Upper lobe of left lung (tissue), 4 donors: ENCODE measurements around the gene CD1D.

ENCODE experiments used
- CTCF ChIP-seq, 6 experiments: fragments of 450-650 bp in 4 of 6; fragments of 200-600 bp in 2 of 6; sonication (generic) in 2 of 6; IDR thresholded peaks; one replicate each; pipeline ENCODE4 v1.5.1; 2016 to 2019; ENCODE audit warnings: antibody characterized with exemption in 6 of 6
- EP300 ChIP-seq, 4 donors: sonication (generic); formaldehyde crosslinking; IDR thresholded peaks; one replicate each; pipeline ENCODE4 v1.5.1; 2017; ENCODE audit warnings: antibody characterized with exemption in 4 of 4, control low read depth in 2 of 4
- POLR2A ChIP-seq, 4 donors: fragments of 450-650 bp; IDR thresholded peaks; one replicate each; pipeline ENCODE4 v1.5.1; 2016 to 2017; ENCODE audit warnings: antibody characterized with exemption in 4 of 4, mild to moderate bottlenecking in 2 of 4
- POLR2AphosphoS5 ChIP-seq, 2 donors: sonication (generic); formaldehyde crosslinking; IDR thresholded peaks; one replicate each; pipeline ENCODE4 v1.5.1; 2017; ENCODE audit warnings: antibody characterized with exemption in 2 of 2

DNA sequence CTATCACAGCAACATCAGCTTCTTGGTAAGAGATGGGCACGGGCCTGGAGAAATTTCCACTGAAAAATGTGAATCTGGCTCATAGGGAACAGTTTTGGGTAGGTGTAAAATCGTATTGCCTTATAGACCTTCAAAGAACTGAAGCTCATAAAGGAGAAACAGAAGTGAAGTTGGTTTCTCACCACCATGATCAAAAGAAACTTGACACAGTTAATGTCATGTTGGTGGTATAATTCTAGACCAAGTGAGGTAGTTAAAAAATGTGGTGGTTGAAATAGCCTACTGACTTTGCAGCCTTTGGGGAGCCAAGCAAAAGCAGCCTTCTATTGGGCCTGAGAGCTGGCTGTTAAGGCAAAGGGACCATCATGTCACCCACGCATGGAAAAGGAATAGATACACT lies 8.9 kb downstream of the CD1D start:
- no peak for TF ChIP-seq CTCF (IDR thresholded peaks at IDR 0.05)
- TF ChIP-seq POLR2A (IDR thresholded peaks at IDR 0.05), result no peak
- TF ChIP-seq EP300 (IDR thresholded peaks at IDR 0.05), result no peak
- TF ChIP-seq POLR2AphosphoS5 (IDR thresholded peaks at IDR 0.05), result no peak
